Measurements from ENCODE around the gene KCNMB2. TPM values are rescaled to one million over a fixed set of nuclear protein-coding genes. Genes with fewer than 3 reads are reported as not detected.

KCNMB2 gene
- polyA plus RNA-seq, 2 donors = 0.05 to 0.08 TPM

GRCh38 chr3:178802259-178802658, 266.0 kb downstream of the KCNMB2 start:
- WGBS, 2 donors = 87 to 91% methylated on average over 3 of the region's 3 CpGs
- Histone ChIP-seq H3K36me3 (ENCODE audit: control insufficient read depth in 2 of 2, insufficient read depth in 2 of 2, low read length in 1 of 2) (no peaks in the 10 kb centered on the region), H3K27me3 (ENCODE audit: control insufficient read depth in 1 of 2, insufficient read depth in 2 of 2, low read length in 2 of 2) (no peaks in the 10 kb centered on the region), H3K9me3 (ENCODE audit: control insufficient read depth in 2 of 2, insufficient read depth in 1 of 2, low read depth in 1 of 2, low read length in 1 of 2) (no peaks in the 10 kb centered on the region), H3K4me3 (ENCODE audit: low read depth in 1 of 2, low read length in 2 of 2) (no peak overlapping the region), H3K4me1 (ENCODE audit: control insufficient read depth in 2 of 2, insufficient read depth in 2 of 2, low read length in 1 of 2) (no peaks in the 10 kb centered on the region), H3K27ac (ENCODE audit: low read depth in 2 of 2, low read length in 1 of 2) (no peak overlapping the region)

GRCh38 chr3:178802993-178803693, 266.9 kb downstream of the KCNMB2 start:
- WGBS, 2 donors = 79 to 87% methylated on average over 3 of the region's 3 CpGs
- no peaks in the 10 kb centered on the region for H3K9me3 ChIP-seq (ENCODE audit: control insufficient read depth in 2 of 2, insufficient read depth in 1 of 2, low read depth in 1 of 2, low read length in 1 of 2)
- H3K4me1 ChIP-seq (ENCODE audit: control insufficient read depth in 2 of 2, insufficient read depth in 2 of 2, low read length in 1 of 2) = no peaks in the 10 kb centered on the region
- H3K27ac ChIP-seq (ENCODE audit: low read depth in 2 of 2, low read length in 1 of 2) = no peak overlapping the region
- no peak overlapping the region for H3K4me3 ChIP-seq (ENCODE audit: low read depth in 1 of 2, low read length in 2 of 2)
- no peaks in the 10 kb centered on the region for H3K36me3 ChIP-seq (ENCODE audit: control insufficient read depth in 2 of 2, insufficient read depth in 2 of 2, low read length in 1 of 2)
- H3K27me3 ChIP-seq (ENCODE audit: control insufficient read depth in 1 of 2, insufficient read depth in 2 of 2, low read length in 2 of 2) = no peaks in the 10 kb centered on the region

GRCh38 chr3:178804606-178805005, 268.4 kb downstream of the KCNMB2 start:
- Histone ChIP-seq H3K9me3 (ENCODE audit: control insufficient read depth in 2 of 2, insufficient read depth in 1 of 2, low read depth in 1 of 2, low read length in 1 of 2) (no peaks in the 10 kb centered on the region), H3K27ac (ENCODE audit: low read depth in 2 of 2, low read length in 1 of 2) (no peak overlapping the region), H3K4me1 (ENCODE audit: control insufficient read depth in 2 of 2, insufficient read depth in 2 of 2, low read length in 1 of 2) (no peaks in the 10 kb centered on the region), H3K4me3 (ENCODE audit: low read depth in 1 of 2, low read length in 2 of 2) (no peak overlapping the region), H3K36me3 (ENCODE audit: control insufficient read depth in 2 of 2, insufficient read depth in 2 of 2, low read length in 1 of 2) (no peaks in the 10 kb centered on the region), H3K27me3 (ENCODE audit: control insufficient read depth in 1 of 2, insufficient read depth in 2 of 2, low read length in 2 of 2) (no peaks in the 10 kb centered on the region)

DNA sequence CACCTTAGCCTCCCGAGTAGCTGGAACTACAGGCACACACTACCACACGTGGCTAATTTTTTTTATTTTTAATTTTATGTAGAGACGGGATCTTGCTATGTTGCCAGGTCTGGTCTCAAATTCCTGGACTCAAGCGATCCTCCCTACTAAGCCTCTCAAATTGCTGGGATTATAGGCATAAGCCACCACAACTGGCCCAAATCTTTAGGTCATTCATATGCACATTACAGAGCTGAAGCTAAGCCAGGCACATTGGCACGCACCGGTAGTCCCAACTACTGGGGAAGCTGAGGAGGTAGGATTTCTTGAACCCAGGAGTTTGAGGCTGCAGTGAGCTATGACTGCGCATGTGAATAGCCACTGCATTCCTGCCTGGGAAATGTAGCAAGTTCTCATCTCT, 269.5 kb downstream of the KCNMB2 start:
- H3K27ac ChIP-seq (ENCODE audit: low read depth in 2 of 2, low read length in 1 of 2) = no peak overlapping the region
- no peaks in the 10 kb centered on the region for H3K36me3 ChIP-seq (ENCODE audit: control insufficient read depth in 2 of 2, insufficient read depth in 2 of 2, low read length in 1 of 2)
- H3K4me1 ChIP-seq (ENCODE audit: control insufficient read depth in 2 of 2, insufficient read depth in 2 of 2, low read length in 1 of 2) = no peaks in the 10 kb centered on the region
- no peaks in the 10 kb centered on the region for H3K27me3 ChIP-seq (ENCODE audit: control insufficient read depth in 1 of 2, insufficient read depth in 2 of 2, low read length in 2 of 2)
- 89 to 91% methylated on average over 7 of the region's 7 CpGs for WGBS, 2 donors
- H3K9me3 ChIP-seq (ENCODE audit: control insufficient read depth in 2 of 2, insufficient read depth in 1 of 2, low read depth in 1 of 2, low read length in 1 of 2) = no peaks in the 10 kb centered on the region
- no peak overlapping the region for H3K4me3 ChIP-seq (ENCODE audit: low read depth in 1 of 2, low read length in 2 of 2)

DNA sequence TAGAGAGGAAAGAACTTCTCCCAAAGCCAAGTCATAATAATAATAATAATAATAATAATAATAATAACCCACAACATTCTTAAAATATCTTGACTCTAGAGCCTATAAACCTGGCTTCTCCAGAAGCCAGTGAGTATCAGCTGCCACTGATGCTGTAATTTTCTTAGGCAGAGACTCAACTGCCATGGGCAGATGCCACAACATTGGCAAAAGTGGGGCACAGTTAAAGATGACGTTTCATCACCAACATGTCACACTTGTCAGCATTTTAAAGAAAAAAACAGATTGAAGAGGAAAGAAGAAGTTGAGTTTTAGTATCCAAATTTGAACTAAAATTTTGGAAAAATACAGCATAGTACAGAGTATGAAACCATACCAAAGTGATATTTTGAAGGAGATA, 270.4 kb downstream of the KCNMB2 start:
- Histone ChIP-seq H3K4me3 (ENCODE audit: low read depth in 1 of 2, low read length in 2 of 2) (no peak overlapping the region), H3K4me1 (ENCODE audit: control insufficient read depth in 2 of 2, insufficient read depth in 2 of 2, low read length in 1 of 2) (no peaks in the 10 kb centered on the region), H3K27ac (ENCODE audit: low read depth in 2 of 2, low read length in 1 of 2) (no peak overlapping the region), H3K36me3 (ENCODE audit: control insufficient read depth in 2 of 2, insufficient read depth in 2 of 2, low read length in 1 of 2) (no peaks in the 10 kb centered on the region), H3K9me3 (ENCODE audit: control insufficient read depth in 2 of 2, insufficient read depth in 1 of 2, low read depth in 1 of 2, low read length in 1 of 2) (no peaks in the 10 kb centered on the region), H3K27me3 (ENCODE audit: control insufficient read depth in 1 of 2, insufficient read depth in 2 of 2, low read length in 2 of 2) (no peaks in the 10 kb centered on the region)
- 83 to 87% methylated on average over 1 of the region's 1 CpG for WGBS, 2 donors

- Histone ChIP-seq H3K27me3 (ENCODE audit: control insufficient read depth in 1 of 2, insufficient read depth in 2 of 2, low read length in 2 of 2) (no peaks in the 10 kb centered on the region), H3K4me3 (ENCODE audit: low read depth in 1 of 2, low read length in 2 of 2) (no peak overlapping the region), H3K27ac (ENCODE audit: low read depth in 2 of 2, low read length in 1 of 2) (no peak overlapping the region), H3K36me3 (ENCODE audit: control insufficient read depth in 2 of 2, insufficient read depth in 2 of 2, low read length in 1 of 2) (no peaks in the 10 kb centered on the region), H3K4me1 (ENCODE audit: control insufficient read depth in 2 of 2, insufficient read depth in 2 of 2, low read length in 1 of 2) (no peaks in the 10 kb centered on the region), H3K9me3 (ENCODE audit: control insufficient read depth in 2 of 2, insufficient read depth in 1 of 2, low read depth in 1 of 2, low read length in 1 of 2) (no peaks in the 10 kb centered on the region)
- 93 to 98% methylated on average over 1 of the region's 1 CpG for WGBS, 2 donors
These were observed 271.5 kb downstream of the KCNMB2 start for GRCh38 chr3:178807694-178808093.

- Histone ChIP-seq H3K27ac (ENCODE audit: low read depth in 2 of 2, low read length in 1 of 2) (no peak overlapping the region), H3K4me3 (ENCODE audit: low read depth in 1 of 2, low read length in 2 of 2) (no peak overlapping the region), H3K9me3 (ENCODE audit: control insufficient read depth in 2 of 2, insufficient read depth in 1 of 2, low read depth in 1 of 2, low read length in 1 of 2) (no peaks in the 10 kb centered on the region), H3K4me1 (ENCODE audit: control insufficient read depth in 2 of 2, insufficient read depth in 2 of 2, low read length in 1 of 2) (no peaks in the 10 kb centered on the region), H3K27me3 (ENCODE audit: control insufficient read depth in 1 of 2, insufficient read depth in 2 of 2, low read length in 2 of 2) (no peaks in the 10 kb centered on the region), H3K36me3 (ENCODE audit: control insufficient read depth in 2 of 2, insufficient read depth in 2 of 2, low read length in 1 of 2) (no peaks in the 10 kb centered on the region)
- WGBS, 2 donors = 78 to 81% methylated on average over 1 of the region's 1 CpG
These were observed 272.5 kb downstream of the KCNMB2 start for GRCh38 chr3:178808748-178809147.

GRCh38 chr3:178810181-178810580, 273.9 kb downstream of the KCNMB2 start:
- 51 to 54% methylated on average over 2 of the region's 2 CpGs for WGBS, 2 donors

GRCh38 chr3:178822722-178823121, 286.5 kb downstream of the KCNMB2 start:
- H3K9me3 ChIP-seq (ENCODE audit: control insufficient read depth in 2 of 2, insufficient read depth in 1 of 2, low read depth in 1 of 2, low read length in 1 of 2) = no peaks in the 10 kb centered on the region
- H3K36me3 ChIP-seq (ENCODE audit: control insufficient read depth in 2 of 2, insufficient read depth in 2 of 2, low read length in 1 of 2) = no peaks in the 10 kb centered on the region
- H3K4me3 ChIP-seq (ENCODE audit: low read depth in 1 of 2, low read length in 2 of 2) = no peak overlapping the region
- WGBS, 2 donors = 31 to 47% methylated on average over 2 of the region's 2 CpGs
- H3K27me3 ChIP-seq (ENCODE audit: control insufficient read depth in 1 of 2, insufficient read depth in 2 of 2, low read length in 2 of 2) = no peaks in the 10 kb centered on the region
- no peaks in the 10 kb centered on the region for H3K4me1 ChIP-seq (ENCODE audit: control insufficient read depth in 2 of 2, insufficient read depth in 2 of 2, low read length in 1 of 2)
- H3K27ac ChIP-seq (ENCODE audit: low read depth in 2 of 2, low read length in 1 of 2) = no peak overlapping the region

More at GRCh38 chr3:178810181-178810580, 273.9 kb downstream of the KCNMB2 start:
- Histone ChIP-seq H3K27me3 (ENCODE audit: control insufficient read depth in 1 of 2, insufficient read depth in 2 of 2, low read length in 2 of 2) (no peaks in the 10 kb centered on the region), H3K27ac (ENCODE audit: low read depth in 2 of 2, low read length in 1 of 2) (no peak overlapping the region), H3K4me1 (ENCODE audit: control insufficient read depth in 2 of 2, insufficient read depth in 2 of 2, low read length in 1 of 2) (no peaks in the 10 kb centered on the region), H3K9me3 (ENCODE audit: control insufficient read depth in 2 of 2, insufficient read depth in 1 of 2, low read depth in 1 of 2, low read length in 1 of 2) (no peaks in the 10 kb centered on the region), H3K4me3 (ENCODE audit: low read depth in 1 of 2, low read length in 2 of 2) (no peak overlapping the region), H3K36me3 (ENCODE audit: control insufficient read depth in 2 of 2, insufficient read depth in 2 of 2, low read length in 1 of 2) (no peaks in the 10 kb centered on the region)

GRCh38 chr3:178823150-178823549, 286.9 kb downstream of the KCNMB2 start:
- Histone ChIP-seq H3K4me1 (ENCODE audit: control insufficient read depth in 2 of 2, insufficient read depth in 2 of 2, low read length in 1 of 2) (no peaks in the 10 kb centered on the region), H3K9me3 (ENCODE audit: control insufficient read depth in 2 of 2, insufficient read depth in 1 of 2, low read depth in 1 of 2, low read length in 1 of 2) (no peaks in the 10 kb centered on the region), H3K27ac (ENCODE audit: low read depth in 2 of 2, low read length in 1 of 2) (peak overlapping the region in 1 of 2 donors; percentile 2), H3K36me3 (ENCODE audit: control insufficient read depth in 2 of 2, insufficient read depth in 2 of 2, low read length in 1 of 2) (no peaks in the 10 kb centered on the region), H3K4me3 (ENCODE audit: low read depth in 1 of 2, low read length in 2 of 2) (no peak overlapping the region), H3K27me3 (ENCODE audit: control insufficient read depth in 1 of 2, insufficient read depth in 2 of 2, low read length in 2 of 2) (no peaks in the 10 kb centered on the region)
- WGBS, 2 donors = 50 to 51% methylated on average over 1 of the region's 1 CpG
